Lower leg skin (tissue), 3 donors: ENCODE measurements around the gene SPON1.

Source experiments
- POLR2A ChIP-seq, 2 donors: fragments of 450-650 bp; IDR thresholded peaks; one replicate each; pipeline ENCODE4 v1.6.1; 2016 to 2017; ENCODE audit warnings: antibody characterized with exemption in 2 of 2, mild to moderate bottlenecking in 1 of 2, moderate library complexity in 1 of 2
- TF ChIP-seq, protein P1 (sequence below), 3 donors: fragments of 450-650 bp; IDR thresholded peaks; one replicate each; pipeline ENCODE4 v1.5.1; 2016; ENCODE audit warnings: antibody characterized with exemption in 3 of 3, mild to moderate bottlenecking in 3 of 3, moderate library complexity in 2 of 3

DNA sequence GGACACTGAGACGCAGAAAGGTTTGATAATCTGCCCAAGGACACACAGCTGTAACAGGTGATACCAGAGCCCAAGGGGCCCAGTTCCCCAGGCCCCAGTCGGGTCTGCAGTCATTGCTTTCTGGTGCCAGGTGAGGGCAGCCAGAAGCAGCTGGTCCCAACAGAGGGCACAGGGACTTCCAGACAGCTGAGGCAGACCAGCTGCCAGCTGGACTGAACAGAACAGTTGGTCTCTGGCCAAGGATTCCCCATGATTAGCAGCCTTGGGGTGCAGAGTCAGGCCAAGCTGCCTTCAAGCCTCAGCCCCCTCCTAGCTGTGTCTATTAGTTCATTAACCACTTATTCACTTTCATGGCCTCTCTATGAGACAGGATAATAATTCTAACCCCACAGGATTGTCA lies 290.9 kb downstream of the SPON1 start:
- TF ChIP-seq, protein P1, sequence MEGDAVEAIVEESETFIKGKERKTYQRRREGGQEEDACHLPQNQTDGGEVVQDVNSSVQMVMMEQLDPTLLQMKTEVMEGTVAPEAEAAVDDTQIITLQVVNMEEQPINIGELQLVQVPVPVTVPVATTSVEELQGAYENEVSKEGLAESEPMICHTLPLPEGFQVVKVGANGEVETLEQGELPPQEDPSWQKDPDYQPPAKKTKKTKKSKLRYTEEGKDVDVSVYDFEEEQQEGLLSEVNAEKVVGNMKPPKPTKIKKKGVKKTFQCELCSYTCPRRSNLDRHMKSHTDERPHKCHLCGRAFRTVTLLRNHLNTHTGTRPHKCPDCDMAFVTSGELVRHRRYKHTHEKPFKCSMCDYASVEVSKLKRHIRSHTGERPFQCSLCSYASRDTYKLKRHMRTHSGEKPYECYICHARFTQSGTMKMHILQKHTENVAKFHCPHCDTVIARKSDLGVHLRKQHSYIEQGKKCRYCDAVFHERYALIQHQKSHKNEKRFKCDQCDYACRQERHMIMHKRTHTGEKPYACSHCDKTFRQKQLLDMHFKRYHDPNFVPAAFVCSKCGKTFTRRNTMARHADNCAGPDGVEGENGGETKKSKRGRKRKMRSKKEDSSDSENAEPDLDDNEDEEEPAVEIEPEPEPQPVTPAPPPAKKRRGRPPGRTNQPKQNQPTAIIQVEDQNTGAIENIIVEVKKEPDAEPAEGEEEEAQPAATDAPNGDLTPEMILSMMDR (IDR thresholded peaks at IDR 0.05) = no peak
- no peak for TF ChIP-seq POLR2A (IDR thresholded peaks at IDR 0.05)
